Measurements from ENCODE around the gene DEPP1.

DEPP1 gene

DNA sequence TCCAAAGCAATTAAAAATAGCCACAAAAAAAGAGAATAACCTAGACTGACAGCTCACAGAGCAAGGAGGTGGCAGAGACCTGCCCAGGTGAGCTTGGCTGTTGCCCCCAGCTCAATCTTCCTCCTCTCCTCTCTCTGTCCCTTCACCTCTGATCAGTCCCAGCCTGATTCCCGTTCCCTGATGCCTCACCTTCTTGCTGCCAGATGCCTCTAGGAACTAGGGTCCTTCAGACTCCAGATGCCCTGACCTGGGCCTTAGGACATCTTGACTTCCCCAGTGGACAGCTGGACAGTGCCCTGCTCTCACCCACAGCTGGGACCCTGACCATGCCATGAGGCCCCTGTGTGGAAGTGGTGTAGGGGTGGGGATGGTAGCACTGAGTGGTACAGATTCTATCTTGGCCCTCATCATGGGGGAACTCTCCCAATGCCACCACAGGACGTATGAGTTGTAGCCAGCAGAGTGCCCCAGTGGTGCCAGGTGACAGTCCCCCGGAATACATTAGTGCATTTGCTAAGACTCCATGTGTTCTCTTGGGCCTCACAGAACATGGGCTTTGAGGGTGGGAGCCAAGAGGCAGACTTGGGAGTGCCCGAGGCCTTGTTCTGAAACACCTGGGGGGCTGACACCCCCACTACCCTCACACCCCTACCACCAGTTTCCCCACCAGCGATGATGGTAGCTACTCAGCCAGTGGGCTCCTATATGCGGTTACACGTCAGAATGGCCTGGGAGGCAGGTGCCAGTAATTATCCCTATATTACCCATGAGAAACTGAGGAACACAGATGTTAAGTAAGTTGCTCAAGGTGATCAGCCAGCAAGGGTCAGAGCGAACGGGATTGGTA lies 2.0 kb downstream of the DEPP1 start:
- no peak for ATAC-seq
- no peak overlapping the region for H3K4me3 Mint-ChIP-seq
- H3K27me3 Mint-ChIP-seq: peaks cover 9% of the 10 kb centered on the region
- H3K4me1 Mint-ChIP-seq: peaks cover 19% of the 10 kb centered on the region
- peak overlapping the region; percentile 19 for H3K27ac Mint-ChIP-seq
- no peaks in the 10 kb centered on the region for H3K36me3 Mint-ChIP-seq
- no peaks in the 10 kb centered on the region for H3K9me3 Mint-ChIP-seq

DNA sequence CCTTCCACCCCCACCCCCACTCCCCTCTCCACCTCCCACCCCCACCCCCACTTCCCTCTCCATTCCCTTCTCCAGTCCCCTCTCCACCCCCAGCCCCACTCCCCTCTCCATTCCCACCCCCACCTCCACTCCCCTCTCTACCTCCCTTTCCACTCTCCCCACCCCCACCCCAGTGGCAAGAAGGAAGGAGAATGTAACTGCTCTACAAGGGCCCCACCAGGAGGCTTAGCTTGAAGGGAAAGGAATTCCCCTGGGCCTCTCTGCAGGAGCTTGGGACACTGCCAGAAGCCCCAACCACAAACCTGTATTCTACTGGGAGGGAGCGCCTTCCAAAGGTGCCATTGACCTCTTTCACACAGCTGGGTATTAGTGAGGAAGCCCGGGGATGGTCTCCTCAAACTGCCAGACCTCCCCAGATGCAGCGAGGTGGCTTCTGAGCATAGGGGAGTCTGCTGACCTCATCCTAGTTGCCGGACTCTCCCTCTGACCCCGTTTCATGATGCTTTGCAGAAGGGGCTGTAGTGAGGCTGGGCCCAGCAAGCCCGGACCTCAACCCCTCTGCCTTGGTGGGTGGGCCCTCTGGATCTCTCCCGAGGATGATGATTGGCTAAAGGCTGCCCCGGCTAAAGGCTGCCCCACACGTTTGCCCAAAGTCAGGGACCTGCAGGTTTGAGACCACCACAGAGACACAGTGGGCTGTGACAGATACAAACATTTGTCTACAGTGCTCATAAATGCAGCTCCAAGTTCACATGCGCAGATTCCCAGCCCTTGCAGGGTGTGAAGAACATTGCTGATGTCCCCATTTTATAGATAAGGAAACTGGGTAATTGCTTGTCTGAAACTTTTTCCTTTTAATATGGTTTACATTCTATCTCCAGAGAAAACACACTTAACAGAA lies 2.9 kb downstream of the DEPP1 start:
- Mint-ChIP-seq H3K27ac (peak overlapping the region; percentile 82), H3K36me3 (no peaks in the 10 kb centered on the region), H3K4me3 (no peak overlapping the region)

DNA sequence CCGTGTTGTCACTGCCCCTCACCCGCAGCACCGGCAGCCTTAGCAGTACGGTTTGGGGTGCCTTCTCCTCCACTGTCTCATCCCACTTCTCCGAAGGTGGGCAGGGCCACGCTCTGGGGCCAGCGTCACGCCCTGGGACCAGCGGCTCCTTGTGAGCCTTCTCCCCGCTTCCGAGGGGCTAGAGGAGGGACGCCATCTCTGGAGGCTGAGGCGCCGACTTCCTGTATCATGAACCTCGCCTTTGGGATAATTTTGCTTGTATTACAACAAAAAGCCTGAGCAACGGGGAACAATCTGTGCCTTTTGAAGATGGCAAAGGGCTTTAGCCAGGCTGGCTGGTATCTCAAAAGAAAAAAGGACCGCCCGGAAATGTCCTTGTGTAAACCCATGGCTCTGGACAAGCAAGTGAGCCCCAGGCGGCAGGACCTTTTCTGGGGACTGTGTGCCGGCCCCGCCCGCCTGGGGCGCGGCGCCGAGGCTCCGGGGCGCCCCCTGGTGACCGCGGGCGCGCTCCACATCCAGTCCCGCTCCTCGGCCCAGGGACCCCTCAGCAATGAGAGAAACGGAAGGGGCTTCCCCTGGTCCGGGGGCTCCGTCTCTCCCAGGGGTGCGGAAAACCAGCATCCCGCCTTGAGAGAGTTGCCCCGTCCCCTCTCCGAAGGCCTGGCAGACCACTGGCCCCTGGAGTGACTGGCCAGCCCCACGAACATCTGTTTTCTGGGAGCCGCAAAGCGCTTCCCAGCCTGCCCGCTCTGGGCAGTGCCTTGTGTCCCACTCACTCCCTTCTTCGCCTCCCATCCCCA lies 3.8 kb downstream of the DEPP1 start:
- H3K4me1 Mint-ChIP-seq: peaks cover 19% of the 10 kb centered on the region
- no peaks in the 10 kb centered on the region for H3K36me3 Mint-ChIP-seq
- H3K27ac Mint-ChIP-seq: peak overlapping the region; percentile 82
- H3K27me3 Mint-ChIP-seq: peaks cover 9% of the 10 kb centered on the region
- H3K9me3 Mint-ChIP-seq: no peaks in the 10 kb centered on the region
- ATAC-seq: peak; percentile 87
- peak overlapping the region; percentile 75 for H3K4me3 Mint-ChIP-seq

More for the DNA sequence above, 2.9 kb downstream of the DEPP1 start:
- H3K9me3 Mint-ChIP-seq: no peaks in the 10 kb centered on the region
- no peak for ATAC-seq
- H3K27me3 Mint-ChIP-seq: peaks cover 9% of the 10 kb centered on the region
- peaks cover 19% of the 10 kb centered on the region for H3K4me1 Mint-ChIP-seq

DNA sequence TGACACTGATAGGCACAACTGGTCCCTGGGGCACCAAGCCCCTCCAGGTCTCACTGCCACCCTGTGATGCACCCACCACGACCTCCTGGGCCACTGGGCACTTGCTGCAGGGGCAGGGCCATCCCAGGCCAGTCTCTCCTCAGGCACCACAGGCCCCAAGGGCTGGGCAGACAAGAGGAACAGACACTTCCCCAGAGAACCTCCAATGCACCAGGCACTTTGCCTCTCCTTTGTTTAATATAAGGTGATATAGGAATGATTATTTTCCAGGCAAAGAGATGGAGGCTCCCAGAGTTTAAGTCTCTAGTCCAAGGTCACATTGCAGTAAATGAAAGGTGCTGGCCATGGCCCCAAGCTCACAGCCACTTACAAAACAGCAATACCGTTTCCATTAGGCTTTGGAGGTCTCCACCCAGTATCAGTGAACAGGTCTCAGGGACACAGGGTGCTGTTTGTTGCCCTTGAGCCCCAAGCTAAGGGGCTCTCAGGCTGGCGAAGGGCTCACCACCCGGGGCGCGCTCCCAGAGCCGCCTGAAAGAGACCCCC lies 4.5 kb downstream of the DEPP1 start:
- ATAC-seq: peak; percentile 13

DNA sequence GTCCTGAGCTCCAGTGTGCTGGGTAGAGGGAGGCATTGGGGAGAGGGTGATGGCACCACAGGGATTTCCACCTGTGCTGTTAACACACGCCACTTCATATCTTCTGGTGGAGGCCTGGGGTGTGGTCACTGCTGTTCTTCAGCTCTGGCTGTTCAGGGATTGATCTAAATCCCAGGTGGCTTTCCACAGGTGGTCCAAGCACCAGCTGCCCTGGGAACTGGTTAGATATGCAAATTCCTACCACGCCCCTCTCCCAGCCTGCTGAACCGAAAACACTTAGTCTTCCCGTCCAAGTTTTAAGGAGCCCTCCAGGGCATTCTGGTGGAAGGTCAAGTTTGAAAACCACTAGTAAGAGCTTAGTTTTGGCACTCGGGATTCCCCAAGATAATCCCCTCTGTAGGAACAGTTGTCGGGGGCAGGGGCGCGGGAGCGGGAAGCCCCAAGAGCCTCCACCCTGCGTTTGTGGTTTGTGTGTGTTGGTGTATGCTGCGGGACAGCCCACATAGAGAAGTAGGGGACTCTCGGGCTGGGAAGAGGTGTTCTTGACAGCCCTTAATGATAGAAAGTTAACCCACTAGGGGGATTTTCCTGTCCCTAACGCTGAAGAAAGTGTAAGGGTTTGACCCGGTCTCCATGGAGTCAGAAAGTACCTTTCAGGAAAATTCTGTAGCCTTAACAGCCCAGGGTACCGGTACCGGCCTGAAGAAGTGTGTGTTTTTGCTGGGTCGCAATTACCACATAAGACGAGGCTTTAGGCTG lies 5.1 kb downstream of the DEPP1 start:
- H3K9me3 Mint-ChIP-seq: no peaks in the 10 kb centered on the region
- peak overlapping the region; percentile 35 for H3K4me3 Mint-ChIP-seq
- H3K36me3 Mint-ChIP-seq: no peaks in the 10 kb centered on the region
- H3K27me3 Mint-ChIP-seq: peaks cover 9% of the 10 kb centered on the region
- peaks cover 26% of the 10 kb centered on the region for H3K4me1 Mint-ChIP-seq
- H3K27ac Mint-ChIP-seq: peak overlapping the region; percentile 82
- ATAC-seq: peak; percentile 26

More for the DNA sequence above, 4.5 kb downstream of the DEPP1 start:
- peaks cover 19% of the 10 kb centered on the region for H3K4me1 Mint-ChIP-seq
- peaks cover 9% of the 10 kb centered on the region for H3K27me3 Mint-ChIP-seq
- H3K36me3 Mint-ChIP-seq: no peaks in the 10 kb centered on the region
- peak overlapping the region; percentile 75 for H3K4me3 Mint-ChIP-seq
- H3K27ac Mint-ChIP-seq: peak overlapping the region; percentile 82
- H3K9me3 Mint-ChIP-seq: no peaks in the 10 kb centered on the region

DNA sequence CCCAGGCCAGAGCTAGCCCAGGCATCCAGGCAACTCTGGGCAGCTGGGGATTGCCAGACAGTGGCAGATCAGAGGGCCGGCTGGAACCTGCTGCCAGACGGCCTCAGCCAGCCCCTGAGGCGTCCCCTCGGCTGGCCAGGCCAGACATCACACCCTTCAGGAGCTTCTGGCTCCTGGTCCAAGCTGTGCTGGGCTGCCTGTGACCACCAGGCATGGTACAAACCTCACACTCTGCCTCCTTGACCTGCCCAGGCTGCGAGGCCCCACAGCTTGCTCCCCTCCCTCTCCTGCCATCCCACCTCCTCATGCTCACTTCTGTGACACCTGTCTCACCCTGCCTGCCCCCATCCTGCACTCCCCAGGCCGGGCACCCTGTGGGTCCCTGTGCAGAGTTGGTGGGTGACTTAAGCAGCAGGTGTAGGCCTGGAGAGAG lies 5.7 kb downstream of the DEPP1 start:
- ATAC-seq: no peak
- H3K4me3 Mint-ChIP-seq: no peak overlapping the region
- peak overlapping the region; percentile 82 for H3K27ac Mint-ChIP-seq
- H3K4me1 Mint-ChIP-seq: peaks cover 32% of the 10 kb centered on the region
- H3K9me3 Mint-ChIP-seq: no peaks in the 10 kb centered on the region
- H3K27me3 Mint-ChIP-seq: peaks cover 9% of the 10 kb centered on the region
- no peaks in the 10 kb centered on the region for H3K36me3 Mint-ChIP-seq

DNA sequence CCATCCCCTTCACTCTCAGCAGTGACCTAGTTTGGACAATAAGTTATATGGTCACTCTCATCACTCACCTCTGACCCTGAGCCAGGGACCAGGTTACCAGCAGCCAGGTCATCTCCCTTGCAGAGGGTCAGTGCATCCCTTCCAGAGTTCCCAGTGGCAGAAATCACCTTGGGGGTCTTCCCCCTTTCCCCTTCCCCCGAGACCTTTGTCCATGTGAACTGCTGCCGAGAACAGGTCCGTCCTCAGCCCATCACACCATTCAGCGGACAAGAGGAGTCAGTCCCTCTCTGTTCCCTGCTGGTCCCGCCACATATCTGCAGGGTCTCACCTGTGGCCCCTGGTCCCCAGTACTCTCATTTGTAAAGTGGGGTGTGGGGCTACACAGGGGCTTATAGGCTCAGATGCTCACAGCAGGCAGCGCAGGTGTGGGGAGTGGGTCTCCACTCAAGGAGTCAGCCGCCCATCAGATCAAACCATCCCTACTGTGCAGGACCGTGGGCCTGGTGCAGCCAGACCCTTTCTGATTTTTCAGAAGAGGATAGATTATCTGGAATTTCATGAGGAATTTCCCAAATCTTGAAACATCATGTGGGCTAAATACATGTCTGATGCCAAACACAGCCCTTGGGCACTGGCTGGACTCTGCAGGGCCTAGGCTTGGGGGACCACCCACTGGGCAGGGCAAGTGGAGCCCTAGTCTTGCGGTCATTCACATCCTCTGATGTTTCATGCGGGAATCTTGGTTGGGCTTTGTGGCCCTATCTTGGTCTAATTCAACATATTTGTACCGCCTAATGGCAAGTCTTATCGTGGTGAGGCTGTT lies 6.5 kb downstream of the DEPP1 start:
- Mint-ChIP-seq H3K4me3 (no peak overlapping the region), H3K27ac (no peak overlapping the region), H3K36me3 (no peaks in the 10 kb centered on the region), H3K9me3 (no peaks in the 10 kb centered on the region), H3K27me3 (peaks cover 5% of the 10 kb centered on the region), H3K4me1 (peaks cover 40% of the 10 kb centered on the region)
- no peak for ATAC-seq

DNA sequence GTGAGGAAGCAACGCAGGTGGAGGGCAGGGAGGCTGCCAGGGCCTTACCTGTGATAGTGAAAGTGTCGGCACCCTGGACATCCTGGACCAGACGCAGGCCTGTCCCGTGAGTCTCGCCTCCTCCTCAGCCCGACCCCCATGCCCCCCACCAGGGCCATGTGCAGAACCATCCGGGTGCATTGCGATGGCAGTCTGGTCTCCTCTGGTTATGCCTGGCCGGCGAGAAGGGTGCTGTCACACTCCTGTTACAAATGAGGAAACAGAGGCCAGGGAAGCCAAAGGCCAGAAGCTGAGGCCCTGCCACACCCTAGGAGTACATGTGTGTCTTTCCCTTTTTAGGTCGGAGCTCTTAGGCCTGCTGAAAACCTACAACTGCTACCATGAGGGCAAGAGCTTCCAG lies 7.2 kb downstream of the DEPP1 start:
- no peak overlapping the region for H3K4me3 Mint-ChIP-seq
- no peaks in the 10 kb centered on the region for H3K27me3 Mint-ChIP-seq
- H3K4me1 Mint-ChIP-seq: peaks cover 41% of the 10 kb centered on the region
- ATAC-seq: no peak
- no peaks in the 10 kb centered on the region for H3K36me3 Mint-ChIP-seq
- H3K27ac Mint-ChIP-seq: no peak overlapping the region
- no peaks in the 10 kb centered on the region for H3K9me3 Mint-ChIP-seq

DNA sequence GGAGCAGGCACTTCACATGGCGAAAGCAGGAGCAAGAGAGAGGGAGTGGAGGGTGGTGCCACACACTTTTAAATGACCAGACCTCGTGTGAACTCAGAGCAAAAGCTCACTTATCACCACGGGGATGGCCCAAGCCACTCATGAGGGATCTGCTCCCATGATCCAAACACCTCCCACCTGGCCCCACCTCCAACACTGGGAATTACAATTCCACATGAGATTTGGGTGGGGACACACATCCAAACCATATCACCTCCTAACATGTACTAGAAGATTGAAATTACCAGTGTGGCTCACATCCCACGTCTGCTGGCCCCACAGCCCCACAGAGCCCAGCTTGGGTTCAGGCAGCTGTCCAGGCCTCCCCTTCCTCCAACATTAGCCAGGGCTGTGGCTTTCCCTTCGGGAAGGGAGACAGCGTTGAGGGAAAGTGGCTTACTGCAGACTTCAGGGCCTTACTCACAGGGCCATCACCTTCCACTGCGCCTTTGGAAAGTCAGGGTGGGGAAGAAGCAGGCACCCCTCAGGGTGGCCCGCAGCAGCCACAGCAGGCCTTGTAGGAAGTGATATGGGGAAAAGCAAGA lies 7.7 kb downstream of the DEPP1 start:
- no peak for ATAC-seq
- Mint-ChIP-seq H3K27ac (no peak overlapping the region), H3K36me3 (no peaks in the 10 kb centered on the region), H3K27me3 (no peaks in the 10 kb centered on the region), H3K4me3 (no peak overlapping the region), H3K4me1 (peaks cover 46% of the 10 kb centered on the region), H3K9me3 (no peaks in the 10 kb centered on the region)

DNA sequence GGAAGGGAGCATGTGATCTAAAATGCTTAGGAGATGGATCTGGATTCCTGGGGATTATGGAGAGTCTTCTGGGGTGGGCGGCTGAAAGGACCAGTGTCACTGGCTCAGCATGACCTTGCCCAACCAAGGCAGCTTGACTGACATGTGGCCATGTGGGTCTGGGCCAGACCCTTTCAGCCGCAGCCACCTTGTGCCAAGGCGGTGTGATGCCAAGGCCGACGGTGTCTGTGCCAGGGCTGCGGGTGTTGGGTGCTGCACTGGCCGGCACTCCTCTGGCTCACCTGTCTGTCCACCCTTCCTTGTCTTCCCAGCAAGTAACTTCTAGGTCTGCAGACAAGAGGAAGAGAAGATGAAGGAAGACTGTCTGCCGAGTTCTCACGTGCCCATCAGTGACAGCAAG lies 8.8 kb downstream of the DEPP1 start:
- Mint-ChIP-seq H3K36me3 (no peaks in the 10 kb centered on the region), H3K27me3 (no peaks in the 10 kb centered on the region), H3K4me1 (peaks cover 57% of the 10 kb centered on the region), H3K9me3 (no peaks in the 10 kb centered on the region), H3K27ac (no peak overlapping the region), H3K4me3 (no peak overlapping the region)
- no peak for ATAC-seq

DNA sequence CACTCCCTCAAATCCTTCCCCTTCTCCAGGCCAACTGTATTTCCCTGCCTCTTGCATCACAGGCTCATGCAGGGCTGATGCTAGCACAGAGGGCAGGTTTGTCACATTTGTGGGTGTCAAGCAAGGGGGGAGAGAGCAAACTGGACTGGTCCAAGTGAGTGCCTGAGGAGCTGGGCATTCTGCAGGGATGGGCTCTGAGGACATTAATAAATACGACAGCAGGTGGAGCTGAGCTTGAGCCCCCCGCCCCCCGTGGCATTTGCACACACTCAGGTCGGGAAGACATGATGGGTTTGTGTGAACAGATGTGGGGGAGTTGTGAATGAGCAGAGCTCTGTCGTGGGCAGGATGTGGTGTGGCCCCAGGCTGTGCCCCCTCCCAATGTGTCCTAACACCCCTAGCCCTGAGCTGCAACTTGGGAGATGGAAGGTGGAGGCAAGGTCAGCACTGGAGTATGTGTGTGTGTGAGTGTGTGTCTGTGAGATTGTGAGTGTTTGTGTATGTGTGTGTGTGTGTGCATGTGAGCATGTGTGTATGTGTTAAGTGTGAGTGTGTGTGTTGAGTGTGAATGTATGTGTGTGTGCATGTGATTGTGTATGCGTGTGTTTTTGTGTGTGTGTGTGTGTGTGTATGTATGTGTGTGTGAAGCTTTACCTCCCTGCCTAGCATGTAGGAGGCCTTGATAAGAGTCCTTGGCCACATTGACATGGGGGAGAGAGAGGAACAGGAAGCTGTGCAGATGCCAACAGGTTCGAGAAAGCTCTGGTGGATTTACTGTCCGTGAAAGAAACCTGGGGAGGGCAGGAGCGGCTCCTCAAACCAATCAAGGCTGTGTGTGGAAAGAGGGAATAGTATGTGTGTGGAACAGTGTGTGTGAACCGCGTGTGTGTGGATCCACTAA lies 9.9 kb downstream of the DEPP1 start:
- Mint-ChIP-seq H3K27ac (peak overlapping the region; percentile 40), H3K4me1 (peaks cover 61% of the 10 kb centered on the region), H3K9me3 (no peaks in the 10 kb centered on the region), H3K4me3 (no peak overlapping the region), H3K36me3 (no peaks in the 10 kb centered on the region), H3K27me3 (no peaks in the 10 kb centered on the region)
- ATAC-seq: no peak

DNA sequence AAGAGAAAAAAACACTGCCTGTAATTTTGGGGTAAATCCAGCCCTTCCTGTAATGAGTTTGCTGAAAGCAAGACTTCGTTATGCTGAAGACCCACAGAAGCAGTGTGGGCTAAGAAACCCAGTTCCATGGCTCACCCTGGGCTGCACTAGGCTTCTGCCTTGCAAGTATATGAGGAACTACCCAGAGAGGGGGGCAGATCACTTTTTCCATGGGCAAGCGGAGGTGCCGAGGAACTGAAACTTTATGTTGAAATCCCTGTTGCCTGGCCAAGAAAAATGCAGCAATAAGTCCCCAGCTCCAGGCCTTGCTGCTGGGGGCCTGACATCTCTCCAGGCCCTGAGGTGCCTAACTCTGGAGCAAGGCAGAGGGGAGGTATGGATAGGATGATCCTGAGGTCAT lies 10.5 kb downstream of the DEPP1 start:
- peak overlapping the region; percentile 40 for H3K27ac Mint-ChIP-seq
- H3K4me3 Mint-ChIP-seq: no peak overlapping the region
- H3K36me3 Mint-ChIP-seq: no peaks in the 10 kb centered on the region
- peak; percentile 82 for ATAC-seq
- H3K27me3 Mint-ChIP-seq: no peaks in the 10 kb centered on the region
- peaks cover 61% of the 10 kb centered on the region for H3K4me1 Mint-ChIP-seq
- H3K9me3 Mint-ChIP-seq: no peaks in the 10 kb centered on the region
